A204.1 (cell line): ENCODE measurements around the gene NHP2.

ENCODE experiments used
- FAIRE-seq: peaks from 2 replicates; lab custom pipeline; 2012; peaks lifted over from hg19 to GRCh38; lab: Jason Lieb, UNC

The NHP2 gene

GRCh38 chr5:178174456-178174855, 20.8 kb upstream of the NHP2 start:
- no peak for FAIRE-seq

GRCh38 chr5:178170455-178170854, 16.8 kb upstream of the NHP2 start:
- no peak for FAIRE-seq

GRCh38 chr5:178165581-178165980, 11.9 kb upstream of the NHP2 start:
- FAIRE-seq: no peak

- no peak for FAIRE-seq
These were observed 10.4 kb upstream of the NHP2 start for GRCh38 chr5:178163772-178164735.

GRCh38 chr5:178162481-178162880, 8.8 kb upstream of the NHP2 start:
- no peak for FAIRE-seq

- FAIRE-seq: no peak
These were observed 6.5 kb upstream of the NHP2 start for GRCh38 chr5:178160176-178160575.

GRCh38 chr5:178155065-178155464, 1.4 kb upstream of the NHP2 start:
- FAIRE-seq: no peak

GRCh38 chr5:178152491-178153444, 917 bp downstream of the NHP2 start:
- FAIRE-seq: no peak

GRCh38 chr5:178150977-178151734, 2.5 kb downstream of the NHP2 start:
- FAIRE-seq: no peak

- no peak for FAIRE-seq
These were observed 4.3 kb downstream of the NHP2 start for GRCh38 chr5:178149199-178149932.

GRCh38 chr5:178147406-178147805, 6.3 kb downstream of the NHP2 start:
- FAIRE-seq: no peak

- no peak for FAIRE-seq
These were observed 7.5 kb downstream of the NHP2 start for GRCh38 chr5:178145965-178146820.

- FAIRE-seq: no peak
These were observed 9.8 kb downstream of the NHP2 start for GRCh38 chr5:178143901-178144300.

GRCh38 chr5:178143246-178143645, 10.4 kb downstream of the NHP2 start:
- no peak for FAIRE-seq

GRCh38 chr5:178142642-178143041, 11.0 kb downstream of the NHP2 start:
- FAIRE-seq: no peak

GRCh38 chr5:178141550-178141949, 12.1 kb downstream of the NHP2 start:
- FAIRE-seq: no peak

- no peak for FAIRE-seq
These were observed 15.7 kb downstream of the NHP2 start for GRCh38 chr5:178137991-178138390.

- no peak for FAIRE-seq
These were observed 16.7 kb downstream of the NHP2 start for GRCh38 chr5:178136990-178137389.

- no peak for FAIRE-seq
These were observed 22.2 kb downstream of the NHP2 start for GRCh38 chr5:178131446-178131996.
